IMR-90 (cell line): ENCODE data around the gene CPXM2. TPM values are rescaled to one million over a fixed set of nuclear protein-coding genes. Genes with fewer than 3 reads are reported as not detected.

Experiments used
- ATAC-seq: fragments of 200-7000 bp; cut with Tn5 transposase; 2 replicates; pipeline ENCODE4 v1.9.1; 2020; ENCODE audit warnings: low read depth, mild to moderate bottlenecking, moderate library complexity
- BruUV-seq: library from RNA; stranded (reverse); fragments of 400-500 nt; replicated peaks from 2 replicates; lab custom pipeline; 2021; lab: Mats Ljungman, UMichigan
- CTCF ChIA-PET: fragments of 300-600 bp; formaldehyde crosslinking; extraction: SDS; loops from one replicate; lab custom pipeline; 2021; ENCODE audit warnings: antibody characterized with exemption; lab: Yijun Ruan, JAX
- POLR2A ChIA-PET: fragments of 300-600 bp; sonication (Branson Sonifier 250); formaldehyde crosslinking; loops from one replicate; lab custom pipeline; 2022; ENCODE audit warnings: antibody characterized with exemption; ENCODE audit not compliant: unreplicated experiment; lab: Charles Lee
- DNase-seq: peaks from one replicate; pipeline ENCODE4 v3.0.0; 2013
- H2AFZ ChIP-seq: replicated peaks from 2 replicates; pipeline ENCODE3; 2013; ENCODE audit warnings: low read length, mild to moderate bottlenecking; ENCODE audit not compliant: poor library complexity
- H2AK5ac ChIP-seq: 2 replicates; pipeline ENCODE4 v1.6.1; 2013; ENCODE audit warnings: low read depth, low read length, inconsistent platforms
- H2AK9ac ChIP-seq: replicated peaks from 2 replicates; pipeline ENCODE3; 2013; ENCODE audit warnings: mild to moderate bottlenecking, low read depth, low read length, moderate library complexity; ENCODE audit not compliant: poor library complexity
- H2BK120ac ChIP-seq: 2 replicates; pipeline ENCODE4 v1.6.1; 2013; ENCODE audit warnings: low read depth, low read length, inconsistent platforms
- H2BK15ac ChIP-seq: 3 replicates; pipeline ENCODE4 v1.6.1; 2013; ENCODE audit warnings: low read depth, low read length, inconsistent platforms
- H2BK20ac ChIP-seq: 2 replicates; pipeline ENCODE4 v1.6.1; 2013; ENCODE audit warnings: low read depth, mild to moderate bottlenecking, inconsistent platforms, low read length, moderate library complexity
- H2BK5ac ChIP-seq: 2 replicates; pipeline ENCODE4 v1.6.1; 2013; ENCODE audit warnings: mild to moderate bottlenecking, low read depth, low read length, inconsistent platforms; ENCODE audit not compliant: poor library complexity, severe bottlenecking
- H3K14ac ChIP-seq: replicated peaks from 2 replicates; pipeline ENCODE4 v1.6.1; 2013; ENCODE audit warnings: low read depth, low read length, inconsistent platforms
- H3K18ac ChIP-seq: 2 replicates; pipeline ENCODE4 v1.6.1; 2013; ENCODE audit warnings: low read depth, low read length, control low read depth
- H3K23ac ChIP-seq: 2 replicates; pipeline ENCODE4 v1.6.1; 2013; ENCODE audit warnings: low read depth, low read length, inconsistent platforms
- H3K27ac ChIP-seq: 2 replicates; pipeline ENCODE4 v1.5.1; 2013; ENCODE audit warnings: mild to moderate bottlenecking, control low read depth, low read length; ENCODE audit not compliant: insufficient read depth
- H3K27me3 ChIP-seq: 2 replicates; pipeline ENCODE4 v1.6.1; 2013; ENCODE audit warnings: low read length; ENCODE audit not compliant: control insufficient read depth, insufficient read depth
- H3K36me3 ChIP-seq: 2 replicates; pipeline ENCODE4 v1.6.1; 2013; ENCODE audit warnings: low read length, mixed read lengths; ENCODE audit not compliant: control insufficient read depth, insufficient read depth
- H3K4ac ChIP-seq: 2 replicates; pipeline ENCODE4 v1.6.1; 2013; ENCODE audit warnings: low read depth, low read length, inconsistent platforms
- H3K4me1 ChIP-seq: 2 replicates; pipeline ENCODE4 v1.6.1; 2013; ENCODE audit warnings: low read length, mixed read lengths; ENCODE audit not compliant: control insufficient read depth, insufficient read depth
- H3K4me2 ChIP-seq: 2 replicates; pipeline ENCODE4 v1.6.1; 2013; ENCODE audit warnings: low read depth, mild to moderate bottlenecking, control low read depth, low read length, moderate library complexity
- H3K4me3 ChIP-seq: 2 replicates; pipeline ENCODE4 v1.5.1; 2013; ENCODE audit warnings: low read depth, mild to moderate bottlenecking, control low read depth, low read length, moderate library complexity; ENCODE audit not compliant: insufficient read depth
- H3K56ac ChIP-seq: 2 replicates; pipeline ENCODE4 v1.6.1; 2013; ENCODE audit warnings: low read length, inconsistent platforms; ENCODE audit not compliant: insufficient read depth; ENCODE audit errors: extremely low read depth
- H3K79me1 ChIP-seq, 2 experiments: 2 replicates each; pipeline ENCODE4 v1.6.1; 2013; ENCODE audit warnings: low read length in 2 of 2, inconsistent platforms in 1 of 2, low read depth in 1 of 2
- H3K9ac ChIP-seq: 2 replicates; pipeline ENCODE4 v1.6.1; 2013; ENCODE audit warnings: low read depth, low read length, control low read depth
- H3K9me1 ChIP-seq: 2 replicates; pipeline ENCODE4 v1.6.1; 2013; ENCODE audit warnings: low read length, inconsistent platforms; ENCODE audit not compliant: insufficient read depth
- H3K9me3 ChIP-seq: 2 replicates; pipeline ENCODE4 v1.6.1; 2013; ENCODE audit warnings: low read length; ENCODE audit not compliant: control insufficient read depth, insufficient read depth
- H4K20me1 ChIP-seq: 2 replicates; pipeline ENCODE4 v1.6.1; 2013; ENCODE audit warnings: low read length, inconsistent platforms; ENCODE audit not compliant: insufficient read depth
- H4K5ac ChIP-seq: 2 replicates; pipeline ENCODE4 v1.6.1; 2013; ENCODE audit warnings: mild to moderate bottlenecking, low read depth, low read length, control low read depth
- H4K8ac ChIP-seq, 2 experiments: 2 replicates each; pipeline ENCODE4 v1.6.1; 2013; ENCODE audit warnings: low read depth in 2 of 2, low read length in 2 of 2, control low read depth in 1 of 2, inconsistent platforms in 1 of 2
- H4K91ac ChIP-seq: 2 replicates; pipeline ENCODE4 v1.6.1; 2013; ENCODE audit warnings: low read depth, low read length, inconsistent platforms; ENCODE audit not compliant: insufficient read depth
- CEBPB ChIP-seq: IDR thresholded peaks from 2 replicates; pipeline ENCODE4 v1.6.1; 2012; ENCODE audit warnings: low read depth, low read length, improper control_type of control experiment
- CHD1 ChIP-seq: IDR thresholded peaks from 2 replicates; pipeline ENCODE4 v1.6.1; 2012; ENCODE audit warnings: low read depth, low read length, improper control_type of control experiment
- FOS ChIP-seq: fragments of 150-350 bp; IDR thresholded peaks from 2 replicates; pipeline ENCODE4 v1.6.1; 2016; ENCODE audit warnings: low read depth, low read length
- MAFK ChIP-seq: IDR thresholded peaks from 2 replicates; pipeline ENCODE4 v1.6.1; 2012; ENCODE audit warnings: low read depth, low read length, improper control_type of control experiment
- MXI1 ChIP-seq: IDR thresholded peaks from 2 replicates; pipeline ENCODE4 v1.6.1; 2012; ENCODE audit warnings: low read depth, mild to moderate bottlenecking, low read length, moderate library complexity, borderline replicate concordance
- NFE2L2 ChIP-seq: fragments of 150-350 bp; IDR thresholded peaks from 2 replicates; pipeline ENCODE4 v1.6.1; 2016; ENCODE audit warnings: low read depth, mild to moderate bottlenecking, low read length
- RAD21 ChIP-seq: IDR thresholded peaks from 2 replicates; pipeline ENCODE4 v1.6.1; 2012; ENCODE audit warnings: low read length, improper control_type of control experiment
- RFX5 ChIP-seq: IDR thresholded peaks from 2 replicates; pipeline ENCODE4 v1.8.0; 2012; ENCODE audit warnings: low read depth, mild to moderate bottlenecking, low read length, moderate library complexity
- WGBS, 2 experiments: methylation state at CpG; one replicate each; pipeline versions ENCODE4 v1.1.5 to v1.1.7; 2013; ENCODE audit warnings: missing lambda C conversion rate in 2 of 2; ENCODE audit not compliant: insufficient read length in 1 of 2; ENCODE audit errors: extremely low coverage in 2 of 2; 5-methylcytosine and 5-hydroxymethylcytosine counted together
- dilution Hi-C: fragments of 300-500 bp; cut with HindIII; formaldehyde crosslinking; loops from one replicate; pipeline ENCODE4 v1.14.3; 2018; ENCODE audit warnings: low sequenced_read_pairs; ENCODE audit not compliant: unreplicated experiment
- in situ Hi-C: fragments of 300-500 bp; cut with MboI; formaldehyde crosslinking; loops from 3 replicates; pipeline ENCODE4 v1.14.3; 2019; ENCODE audit warnings: low sequenced_read_pairs, inconsistent platforms, mixed read lengths
- intact Hi-C: fragments of 100-400 bp; cut with micrococcal nuclease; formaldehyde crosslinking; loops from 2 replicates; pipeline ENCODE4 v1.10.0; 2022
- polyA plus RNA-seq, 3 experiments: library from polyadenylated mRNA; depleted of rRNA; stranded (reverse); fragments of >200 nt; gene quantifications; 2 replicates each; pipeline ENCODE4 v1.2.3, GENCODE V29; 2012; ENCODE audit warnings: low replicate concordance in 1 of 3
- total RNA-seq: library from RNA; depleted of rRNA; stranded (reverse); fragments of >200 nt; gene quantifications from 2 replicates; pipeline ENCODE4 v1.2.3, GENCODE V29; 2012
- TF ChIP-seq, protein P1 (sequence below): fragments of 150-350 bp; IDR thresholded peaks from 2 replicates; pipeline ENCODE4 v1.6.1; 2016; ENCODE audit warnings: low read depth, mild to moderate bottlenecking, low read length, moderate library complexity, borderline replicate concordance

The CPXM2 gene
- total and polyA plus RNA-seq, 2 of the 4 experiments (the other 2 are of a cell fraction) = not detected

DNA sequence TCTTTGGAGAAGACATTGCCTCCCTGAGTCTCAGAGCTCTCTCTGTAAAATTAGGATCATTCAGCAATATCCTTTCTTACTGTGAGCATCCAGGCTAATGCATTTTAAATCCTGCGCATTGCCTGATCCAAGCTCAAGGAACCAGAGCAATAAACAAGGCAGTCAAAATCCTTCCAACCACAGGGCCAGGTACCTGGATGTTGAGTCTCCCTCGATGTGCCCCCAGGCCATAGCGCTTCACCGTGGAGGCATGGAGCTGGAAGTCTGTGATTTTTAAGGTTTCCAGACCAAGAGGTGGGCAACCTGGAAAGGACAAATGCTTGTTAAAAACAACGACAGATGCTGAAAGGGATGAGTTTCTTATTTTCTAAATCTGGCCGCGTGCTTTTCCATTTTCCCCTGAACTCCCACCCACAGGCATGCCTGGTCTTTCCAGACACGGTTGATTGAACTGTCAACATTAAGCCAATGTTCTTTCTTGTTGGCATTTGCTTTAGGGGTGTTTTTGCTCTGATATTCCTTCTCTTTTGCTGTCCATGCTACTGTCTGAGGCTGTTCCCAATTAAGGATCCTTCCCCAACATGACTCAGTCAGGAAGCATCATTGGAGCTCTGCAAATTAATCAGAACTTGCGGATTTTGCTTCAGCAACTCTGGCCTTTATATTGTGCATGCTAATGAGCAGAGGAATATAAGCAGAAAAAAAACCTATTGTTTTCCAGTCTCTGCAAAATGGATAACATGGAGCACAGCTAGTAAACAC is 29.0 kb downstream of the CPXM2 start:
- Histone ChIP-seq H2AFZ (no peak overlapping the region), H3K4me3 (no peak overlapping the region), H2BK120ac (no peak overlapping the region), H4K20me1 (no peaks in the 10 kb centered on the region), H4K91ac (no peak overlapping the region), H3K4ac (no peak overlapping the region), H3K56ac (no peak overlapping the region), H3K36me3 (no peaks in the 10 kb centered on the region), H3K4me1 (no peaks in the 10 kb centered on the region), H4K8ac (no peak overlapping the region), H3K18ac (no peak overlapping the region), H3K9me3 (peaks cover 44% of the 10 kb centered on the region), H3K14ac (no peak overlapping the region), H2AK5ac (no peak overlapping the region), H3K23ac (no peak overlapping the region), H2BK20ac (no peak overlapping the region), H3K27me3 (no peaks in the 10 kb centered on the region), H2BK15ac (no peak overlapping the region), H4K5ac (no peak overlapping the region), H3K4me2 (no peak overlapping the region), H3K9me1 (no peaks in the 10 kb centered on the region), H2BK5ac (no peak overlapping the region), H3K79me1 (no peaks in the 10 kb centered on the region), H2AK9ac (no peak overlapping the region), H3K27ac (no peak overlapping the region), H3K9ac (no peak overlapping the region)
- intact Hi-C loops (no loop called here), dilution Hi-C loops (no loop called here), in situ Hi-C loops (no loop called here)
- ChIA-PET CTCF (no interaction called here), POLR2A (no interaction called here)
- TF ChIP-seq MAFK = no peak
- TF ChIP-seq RFX5 = no peak
- no peak for TF ChIP-seq CHD1
- TF ChIP-seq RAD21 = no peak
- no peak for TF ChIP-seq FOS
- no peak for TF ChIP-seq CEBPB
- TF ChIP-seq MXI1 = no peak
- TF ChIP-seq, protein P1, sequence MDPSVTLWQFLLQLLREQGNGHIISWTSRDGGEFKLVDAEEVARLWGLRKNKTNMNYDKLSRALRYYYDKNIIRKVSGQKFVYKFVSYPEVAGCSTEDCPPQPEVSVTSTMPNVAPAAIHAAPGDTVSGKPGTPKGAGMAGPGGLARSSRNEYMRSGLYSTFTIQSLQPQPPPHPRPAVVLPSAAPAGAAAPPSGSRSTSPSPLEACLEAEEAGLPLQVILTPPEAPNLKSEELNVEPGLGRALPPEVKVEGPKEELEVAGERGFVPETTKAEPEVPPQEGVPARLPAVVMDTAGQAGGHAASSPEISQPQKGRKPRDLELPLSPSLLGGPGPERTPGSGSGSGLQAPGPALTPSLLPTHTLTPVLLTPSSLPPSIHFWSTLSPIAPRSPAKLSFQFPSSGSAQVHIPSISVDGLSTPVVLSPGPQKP = no peak
- no peak for TF ChIP-seq NFE2L2
- DNase-seq = no peak
- no CpG with 5 or more reads among the region's 9 CpGs for WGBS, 2 experiments
- no TSS peak for BruUV-seq
- ATAC-seq = no peak
